Measurements from ENCODE around the gene TAC1.

Gene TAC1

GRCh38 chr7:97732565-97733275 lies 834 bp downstream of the TAC1 start:
- Histone ChIP-seq H2AFZ (ENCODE audit: low read length) (no peak overlapping the region), H3K9me3 (ENCODE audit: insufficient read depth, low read depth, low read length) (no peaks in the 10 kb centered on the region), H3K9ac (ENCODE audit: low read depth, low read length, poor library complexity, severe bottlenecking) (no peak overlapping the region), H3K4me3 (ENCODE audit: low read length, poor library complexity, severe bottlenecking) (no peak overlapping the region), H3K79me2 (ENCODE audit: insufficient read depth, low read length) (no peaks in the 10 kb centered on the region), H3K4me2 (ENCODE audit: low read depth, low read length, poor library complexity, severe bottlenecking) (no peak overlapping the region), H3F3A (ENCODE audit: low read depth) (no peaks in the 10 kb centered on the region), H3K36me3 (ENCODE audit: insufficient read depth, low read length) (no peaks in the 10 kb centered on the region), H3K9me2 (replicated peaks; ENCODE audit: low read depth, low read length) (no peaks in the 10 kb centered on the region), H3K4me1 (ENCODE audit: insufficient read depth, low read length, poor library complexity, severe bottlenecking) (no peaks in the 10 kb centered on the region), H3K27me3 (ENCODE audit: insufficient read depth, low read length, poor library complexity, severe bottlenecking) (no peaks in the 10 kb centered on the region), H4K20me1 (ENCODE audit: insufficient read depth, low read length, poor library complexity, severe bottlenecking) (no peaks in the 10 kb centered on the region)
- TF ChIP-seq EZH2phosphoT487 (IDR thresholded peaks at IDR 0.05; ENCODE audit: borderline replicate concordance) (no peak), CTCF (conservative IDR thresholded peaks at IDR 0.05; ENCODE audit: low read length) (no peak)

- no peak overlapping the region for H3K4me2 ChIP-seq (ENCODE audit: low read depth, low read length, poor library complexity, severe bottlenecking)
- TF ChIP-seq CTCF (conservative IDR thresholded peaks at IDR 0.05; ENCODE audit: low read length) (no peak), EZH2phosphoT487 (IDR thresholded peaks at IDR 0.05; ENCODE audit: borderline replicate concordance) (no peak)
Observed at GRCh38 chr7:97733276-97734161, 1.6 kb downstream of the TAC1 start.

GRCh38 chr7:97734255-97734654 lies 2.4 kb downstream of the TAC1 start:
- Histone ChIP-seq H2AFZ (ENCODE audit: low read length) (no peak overlapping the region), H3K9me2 (replicated peaks; ENCODE audit: low read depth, low read length) (no peaks in the 10 kb centered on the region), H3K9me3 (ENCODE audit: insufficient read depth, low read depth, low read length) (no peaks in the 10 kb centered on the region), H3K9ac (ENCODE audit: low read depth, low read length, poor library complexity, severe bottlenecking) (no peak overlapping the region), H3F3A (ENCODE audit: low read depth) (no peaks in the 10 kb centered on the region), H3K79me2 (ENCODE audit: insufficient read depth, low read length) (no peaks in the 10 kb centered on the region), H3K4me2 (ENCODE audit: low read depth, low read length, poor library complexity, severe bottlenecking) (no peak overlapping the region), H3K4me1 (ENCODE audit: insufficient read depth, low read length, poor library complexity, severe bottlenecking) (no peaks in the 10 kb centered on the region), H3K27me3 (ENCODE audit: insufficient read depth, low read length, poor library complexity, severe bottlenecking) (no peaks in the 10 kb centered on the region), H4K20me1 (ENCODE audit: insufficient read depth, low read length, poor library complexity, severe bottlenecking) (no peaks in the 10 kb centered on the region), H3K4me3 (ENCODE audit: low read length, poor library complexity, severe bottlenecking) (no peak overlapping the region), H3K36me3 (ENCODE audit: insufficient read depth, low read length) (no peaks in the 10 kb centered on the region)
- TF ChIP-seq EZH2phosphoT487 (IDR thresholded peaks at IDR 0.05; ENCODE audit: borderline replicate concordance), result no peak
- no peak for TF ChIP-seq CTCF (conservative IDR thresholded peaks at IDR 0.05; ENCODE audit: low read length)

More at GRCh38 chr7:97733276-97734161, 1.6 kb downstream of the TAC1 start:
- Histone ChIP-seq H3F3A (ENCODE audit: low read depth) (no peaks in the 10 kb centered on the region), H3K9me3 (ENCODE audit: insufficient read depth, low read depth, low read length) (no peaks in the 10 kb centered on the region), H3K9ac (ENCODE audit: low read depth, low read length, poor library complexity, severe bottlenecking) (no peak overlapping the region), H2AFZ (ENCODE audit: low read length) (no peak overlapping the region), H3K4me1 (ENCODE audit: insufficient read depth, low read length, poor library complexity, severe bottlenecking) (no peaks in the 10 kb centered on the region), H3K27me3 (ENCODE audit: insufficient read depth, low read length, poor library complexity, severe bottlenecking) (no peaks in the 10 kb centered on the region), H3K79me2 (ENCODE audit: insufficient read depth, low read length) (no peaks in the 10 kb centered on the region), H3K4me3 (ENCODE audit: low read length, poor library complexity, severe bottlenecking) (no peak overlapping the region), H3K9me2 (replicated peaks; ENCODE audit: low read depth, low read length) (no peaks in the 10 kb centered on the region), H3K36me3 (ENCODE audit: insufficient read depth, low read length) (no peaks in the 10 kb centered on the region), H4K20me1 (ENCODE audit: insufficient read depth, low read length, poor library complexity, severe bottlenecking) (no peaks in the 10 kb centered on the region)
